Lung (tissue), 12 donors: ENCODE measurements around the gene SLC26A11. TPM values are rescaled to one million over a fixed set of nuclear protein-coding genes. Genes with fewer than 3 reads are reported as not detected.
A peak's percentile ranks its signal among the peaks of the same experiment; 100 is the strongest.

Experiments
- ATAC-seq: fragments of 200-7000 bp; cut with Tn5 transposase; one replicate; pipeline ENCODE4 v1.9.1; 2020; ENCODE audit warnings: moderate number of reproducible peaks; ENCODE audit not compliant: insufficient read depth, low FRiP score
- DNase-seq, 3 donors: peaks; one replicate each; pipeline ENCODE4 v3.0.0-alpha.2; 2013 to 2017
- H3K27ac ChIP-seq, 2 donors: one replicate each; pipeline ENCODE4 v1.5.1; 2013; ENCODE audit warnings: mild to moderate bottlenecking in 2 of 2, moderate library complexity in 2 of 2, control low read depth in 1 of 2, inconsistent platforms in 1 of 2, low read depth in 1 of 2, low read length in 1 of 2
- H3K27me3 ChIP-seq, 3 donors: one replicate each; pipeline ENCODE4 v1.5.1; 2013; ENCODE audit warnings: low read length in 2 of 3; ENCODE audit not compliant: control insufficient read depth in 3 of 3, insufficient read depth in 3 of 3
- H3K36me3 ChIP-seq, 4 donors: one replicate each; pipeline ENCODE4 v1.5.1; 2013; ENCODE audit warnings: low read length in 4 of 4, mild to moderate bottlenecking in 1 of 4, moderate library complexity in 1 of 4; ENCODE audit not compliant: control insufficient read depth in 4 of 4, insufficient read depth in 4 of 4
- H3K4me1 ChIP-seq, 5 donors: one replicate each; pipeline ENCODE4 v1.5.1; 2013; ENCODE audit warnings: low read length in 5 of 5, mild to moderate bottlenecking in 2 of 5, moderate library complexity in 1 of 5; ENCODE audit not compliant: control insufficient read depth in 5 of 5, insufficient read depth in 5 of 5
- H3K4me3 ChIP-seq: one replicate; pipeline ENCODE4 v1.5.1; 2013; ENCODE audit warnings: mild to moderate bottlenecking, control low read depth, moderate library complexity
- H3K9ac ChIP-seq, 2 donors: one replicate each; pipeline ENCODE4 v1.5.1; 2013; ENCODE audit warnings: low read length in 2 of 2, control low read depth in 1 of 2; ENCODE audit not compliant: insufficient read depth in 1 of 2
- H3K9me3 ChIP-seq, 4 donors: one replicate each; pipeline ENCODE4 v1.5.1; 2013; ENCODE audit warnings: low read length in 3 of 4, mild to moderate bottlenecking in 1 of 4, moderate library complexity in 1 of 4; ENCODE audit not compliant: control insufficient read depth in 4 of 4, insufficient read depth in 3 of 4
- WGBS, 2 donors: extraction: QIAGEN DNeasy Blood & Tissue Kit; methylation state at CpG; one replicate each; pipeline ENCODE4 v1.1.7; 2013; 5-methylcytosine and 5-hydroxymethylcytosine counted together
- polyA plus RNA-seq, 2 donors: library from polyadenylated mRNA; stranded (reverse); fragments of 200-250 nt; gene quantifications; one replicate each; pipeline ENCODE4 v1.2.1, GENCODE V29; 2013
- total RNA-seq, 2 donors: library from RNA; depleted of rRNA in 1 of 2; stranded (reverse); fragments of >200 nt in 1 of 2; gene quantifications; one replicate each; pipeline ENCODE4 v1.2.1, GENCODE V29; 2014 to 2021
- TF ChIP-seq, protein P1 (sequence below): IDR thresholded peaks from 2 replicates; pipeline ENCODE4 v1.5.1; 2012; ENCODE audit warnings: mild to moderate bottlenecking; ENCODE audit errors: control extremely low read depth, extremely low read depth
- donor health status: control.
- donor health status: control.
- donor health status: Bipolar disorder and iron deficiency.
- donor health status: healthy.
- donor health status: DM: yes; HTN: yes; CAD: no.

Gene SLC26A11
- total and polyA plus RNA-seq, 4 donors = 25.0 to 37.0 (median 31.0) TPM

DNA sequence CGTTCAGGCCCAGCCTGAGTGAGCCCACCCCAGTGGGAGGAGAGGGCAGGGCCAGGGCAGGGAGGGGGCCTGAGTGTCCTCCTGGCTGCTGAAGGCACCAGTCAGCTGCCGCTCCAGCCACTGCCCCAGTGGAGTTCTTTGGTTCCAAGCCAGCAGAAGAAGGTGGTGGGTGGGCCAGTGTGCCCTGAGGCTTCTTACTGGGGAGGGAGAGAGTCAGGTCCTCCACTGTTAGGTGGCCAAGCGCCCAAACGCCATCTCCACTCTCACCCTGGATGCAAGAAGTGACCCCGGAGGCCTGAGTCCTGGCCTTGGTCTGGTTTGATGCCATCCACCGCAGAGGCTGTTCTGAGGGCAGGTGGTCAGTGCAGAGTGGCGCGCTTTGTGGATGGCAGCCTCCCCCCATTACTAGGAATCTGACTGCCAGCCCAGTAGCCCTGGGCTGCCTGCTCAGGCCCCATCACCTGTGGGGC lies 42.6 kb downstream of the SLC26A11 start:
- no peaks in the 10 kb centered on the region for H3K9me3 ChIP-seq
- DNase-seq (no peak), ATAC-seq (no peak)
- peak overlapping the region; percentile 37 to 83 for H3K27ac ChIP-seq
- TF ChIP-seq, protein P1, sequence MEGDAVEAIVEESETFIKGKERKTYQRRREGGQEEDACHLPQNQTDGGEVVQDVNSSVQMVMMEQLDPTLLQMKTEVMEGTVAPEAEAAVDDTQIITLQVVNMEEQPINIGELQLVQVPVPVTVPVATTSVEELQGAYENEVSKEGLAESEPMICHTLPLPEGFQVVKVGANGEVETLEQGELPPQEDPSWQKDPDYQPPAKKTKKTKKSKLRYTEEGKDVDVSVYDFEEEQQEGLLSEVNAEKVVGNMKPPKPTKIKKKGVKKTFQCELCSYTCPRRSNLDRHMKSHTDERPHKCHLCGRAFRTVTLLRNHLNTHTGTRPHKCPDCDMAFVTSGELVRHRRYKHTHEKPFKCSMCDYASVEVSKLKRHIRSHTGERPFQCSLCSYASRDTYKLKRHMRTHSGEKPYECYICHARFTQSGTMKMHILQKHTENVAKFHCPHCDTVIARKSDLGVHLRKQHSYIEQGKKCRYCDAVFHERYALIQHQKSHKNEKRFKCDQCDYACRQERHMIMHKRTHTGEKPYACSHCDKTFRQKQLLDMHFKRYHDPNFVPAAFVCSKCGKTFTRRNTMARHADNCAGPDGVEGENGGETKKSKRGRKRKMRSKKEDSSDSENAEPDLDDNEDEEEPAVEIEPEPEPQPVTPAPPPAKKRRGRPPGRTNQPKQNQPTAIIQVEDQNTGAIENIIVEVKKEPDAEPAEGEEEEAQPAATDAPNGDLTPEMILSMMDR = no peak
- no peak overlapping the region for H3K9ac ChIP-seq
- no peak overlapping the region for H3K4me3 ChIP-seq
- H3K27me3 ChIP-seq = no peaks in the 10 kb centered on the region
- H3K36me3 ChIP-seq = peaks cover 0 to 4% (median 0%) of the 10 kb centered on the region in 4 donors
- WGBS, 2 donors = 73 to 81% methylated on average over 8 of the region's 8 CpGs
- peaks cover 3 to 33% (median 24%) of the 10 kb centered on the region in 5 donors for H3K4me1 ChIP-seq

DNA sequence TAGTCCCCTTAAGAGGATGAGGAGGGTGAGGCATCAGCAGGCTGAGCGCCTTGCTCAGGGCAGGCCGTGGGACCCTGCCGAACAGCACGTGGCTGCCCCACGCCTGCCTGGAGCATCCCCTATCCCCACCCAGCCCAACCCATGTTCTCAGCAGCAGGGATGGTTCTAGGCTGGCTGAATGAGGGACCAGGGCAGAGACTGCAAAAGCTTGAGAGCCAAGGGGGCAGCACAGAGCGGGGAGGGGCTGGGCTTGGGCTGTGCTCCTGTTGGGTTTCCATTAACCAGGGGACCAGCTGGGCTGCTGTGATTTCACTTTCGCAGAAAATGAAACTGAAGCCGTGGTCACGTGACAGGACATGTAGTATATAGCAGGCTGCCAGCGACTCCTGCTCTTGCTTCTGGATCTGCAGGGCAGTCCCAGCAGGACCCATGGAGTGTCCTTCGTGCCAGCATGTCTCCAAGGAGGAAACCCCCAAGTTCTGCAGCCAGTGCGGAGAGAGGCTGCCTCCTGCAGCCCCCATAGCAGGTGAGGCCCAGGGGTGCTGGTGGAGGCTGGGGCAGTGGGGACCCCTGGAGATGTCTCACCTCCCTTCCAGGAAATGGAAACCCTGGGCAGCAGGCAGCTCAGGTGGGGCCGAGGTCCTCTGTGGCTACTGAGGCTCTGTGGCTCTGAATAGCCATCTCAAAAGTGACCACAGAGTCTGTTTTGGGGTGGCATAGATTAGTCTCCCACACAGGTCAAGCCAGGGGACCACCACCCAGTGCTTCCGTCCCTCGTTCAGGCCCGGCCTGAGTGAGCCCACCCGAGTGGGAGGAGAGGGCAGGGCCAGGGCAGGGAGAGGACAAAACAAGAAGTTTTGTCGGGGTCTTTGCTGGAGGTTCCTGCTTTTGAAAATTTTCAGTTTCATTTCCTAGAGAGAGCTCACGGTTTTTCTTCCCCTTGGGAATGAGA lies 43.3 kb downstream of the SLC26A11 start:
- H3K36me3 ChIP-seq = peaks cover 0 to 6% (median 1%) of the 10 kb centered on the region in 4 donors
- TF ChIP-seq, protein P1 = no peak
- DNase-seq = peak; percentile 93 to 98 (median 96)
- H3K9ac ChIP-seq = no peak overlapping the region
- peaks cover 3 to 33% (median 24%) of the 10 kb centered on the region in 5 donors for H3K4me1 ChIP-seq
- 13 to 19% methylated on average over 19 of the region's 19 CpGs for WGBS, 2 donors
- peak; percentile 40 for ATAC-seq
- peak overlapping the region; percentile 57 for H3K4me3 ChIP-seq
- peak overlapping the region; percentile 38 to 83 for H3K27ac ChIP-seq
- H3K27me3 ChIP-seq = no peaks in the 10 kb centered on the region
- no peaks in the 10 kb centered on the region for H3K9me3 ChIP-seq

DNA sequence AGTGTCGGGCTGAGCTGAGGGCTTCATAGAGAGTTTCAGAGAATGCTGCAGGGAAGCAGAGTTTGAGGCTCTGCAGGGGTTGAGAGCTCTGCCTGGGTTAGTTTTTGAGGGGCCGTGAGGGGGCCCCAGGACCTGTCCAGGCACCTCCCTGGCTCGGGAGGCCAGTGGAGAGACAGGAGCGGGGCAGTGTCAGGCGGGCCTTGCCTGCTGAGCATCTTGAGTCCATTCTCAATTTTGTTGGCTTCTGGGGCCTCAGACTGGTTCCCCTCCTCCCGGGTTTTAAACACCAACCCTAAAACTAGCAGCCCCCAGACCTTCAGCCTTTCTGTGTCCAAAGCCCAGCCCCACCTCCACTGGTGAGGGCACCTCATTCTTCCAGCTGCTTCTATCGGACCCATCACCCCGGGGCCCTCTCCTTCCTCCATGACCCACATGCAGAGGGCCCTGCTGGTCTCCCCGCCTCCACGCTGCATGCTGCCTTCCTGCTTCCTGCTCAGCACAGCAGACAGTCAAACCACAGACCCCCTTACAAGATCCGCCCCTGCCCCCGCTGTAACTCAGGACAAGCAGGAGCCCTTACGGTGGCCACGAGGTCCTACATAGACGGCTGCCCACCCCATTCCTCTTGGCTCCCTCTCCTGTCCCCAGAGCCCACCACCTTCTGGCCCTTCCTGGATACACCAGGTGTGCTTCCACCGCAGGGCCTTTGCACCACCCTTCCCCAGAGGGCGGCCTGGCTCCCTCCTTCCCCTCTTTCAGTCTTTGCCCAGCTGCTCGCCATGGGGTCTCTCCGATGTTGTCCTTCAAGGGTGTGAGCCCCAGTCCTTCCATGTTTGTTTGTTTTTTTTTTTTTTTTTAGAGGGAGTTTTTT lies 44.2 kb downstream of the SLC26A11 start:
- Histone ChIP-seq H3K36me3 (peaks cover 0 to 13% (median 7%) of the 10 kb centered on the region in 4 donors), H3K9ac (no peak overlapping the region), H3K4me1 (peaks cover 3 to 33% (median 22%) of the 10 kb centered on the region in 5 donors), H3K27me3 (no peaks in the 10 kb centered on the region), H3K9me3 (no peaks in the 10 kb centered on the region), H3K27ac (peak overlapping the region in 1 of 2 donors; percentile 80), H3K4me3 (peak overlapping the region; percentile 57)
- DNase-seq (no peak), ATAC-seq (no peak)
- TF ChIP-seq, protein P1 = no peak
- WGBS, 2 donors = 32 to 52% methylated on average over 19 of the region's 19 CpGs
